ENCODE data around the gene UBE2E2.

Gene UBE2E2

GRCh38 chr3:23325466-23326065, 122.4 kb downstream of the UBE2E2 start:
- no peak for DNase-seq
- H3K4me2 ChIP-seq (ENCODE audit: insufficient read depth, low read length) = no peak overlapping the region

GRCh38 chr3:23329471-23330105, 126.5 kb downstream of the UBE2E2 start:
- H3K27ac ChIP-seq (ENCODE audit: low read length) = no peak overlapping the region
- no peak for TF ChIP-seq EZH2 (IDR thresholded peaks at IDR 0.05; ENCODE audit: borderline replicate concordance, low read depth, low read length, severe bottlenecking)
- TF ChIP-seq, protein P1, sequence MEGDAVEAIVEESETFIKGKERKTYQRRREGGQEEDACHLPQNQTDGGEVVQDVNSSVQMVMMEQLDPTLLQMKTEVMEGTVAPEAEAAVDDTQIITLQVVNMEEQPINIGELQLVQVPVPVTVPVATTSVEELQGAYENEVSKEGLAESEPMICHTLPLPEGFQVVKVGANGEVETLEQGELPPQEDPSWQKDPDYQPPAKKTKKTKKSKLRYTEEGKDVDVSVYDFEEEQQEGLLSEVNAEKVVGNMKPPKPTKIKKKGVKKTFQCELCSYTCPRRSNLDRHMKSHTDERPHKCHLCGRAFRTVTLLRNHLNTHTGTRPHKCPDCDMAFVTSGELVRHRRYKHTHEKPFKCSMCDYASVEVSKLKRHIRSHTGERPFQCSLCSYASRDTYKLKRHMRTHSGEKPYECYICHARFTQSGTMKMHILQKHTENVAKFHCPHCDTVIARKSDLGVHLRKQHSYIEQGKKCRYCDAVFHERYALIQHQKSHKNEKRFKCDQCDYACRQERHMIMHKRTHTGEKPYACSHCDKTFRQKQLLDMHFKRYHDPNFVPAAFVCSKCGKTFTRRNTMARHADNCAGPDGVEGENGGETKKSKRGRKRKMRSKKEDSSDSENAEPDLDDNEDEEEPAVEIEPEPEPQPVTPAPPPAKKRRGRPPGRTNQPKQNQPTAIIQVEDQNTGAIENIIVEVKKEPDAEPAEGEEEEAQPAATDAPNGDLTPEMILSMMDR (IDR thresholded peaks at IDR 0.05; ENCODE audit: borderline replicate concordance, extremely low read depth, low read length, poor library complexity, severe bottlenecking) = no peak
- H3K9me3 ChIP-seq (ENCODE audit: insufficient read depth, low read length, severe bottlenecking) = no peaks in the 10 kb centered on the region
- no peak overlapping the region for H3K4me3 ChIP-seq (ENCODE audit: low read depth in 1 of 2, low read length in 2 of 2)
- ATAC-seq (ENCODE audit: insufficient read depth, low read depth) = no peak
- no peaks in the 10 kb centered on the region for H3K79me2 ChIP-seq (ENCODE audit: insufficient read depth, low read length)
- peaks cover 13% of the 10 kb centered on the region for H3K4me1 ChIP-seq (ENCODE audit: insufficient read depth, low read length)
- no peak overlapping the region for H2AFZ ChIP-seq (ENCODE audit: low read depth, low read length)
- H3K9ac ChIP-seq (ENCODE audit: low read depth, low read length) = no peak overlapping the region
- H3K4me2 ChIP-seq (ENCODE audit: insufficient read depth, low read length) = no peak overlapping the region
- H4K20me1 ChIP-seq (ENCODE audit: insufficient read depth, low read length) = no peaks in the 10 kb centered on the region
- H3K36me3 ChIP-seq (ENCODE audit: insufficient read depth, low read length) = no peaks in the 10 kb centered on the region
- DNase-seq = no peak
- H3K27me3 ChIP-seq (ENCODE audit: insufficient read depth, low read length, poor library complexity) = no peaks in the 10 kb centered on the region

More at GRCh38 chr3:23325466-23326065, 122.4 kb downstream of the UBE2E2 start:
- no peaks in the 10 kb centered on the region for H3K36me3 ChIP-seq (ENCODE audit: insufficient read depth, low read length)
- no peak for ATAC-seq (ENCODE audit: insufficient read depth, low read depth)
- H3K27ac ChIP-seq (ENCODE audit: low read length) = no peak overlapping the region
- no peaks in the 10 kb centered on the region for H3K79me2 ChIP-seq (ENCODE audit: insufficient read depth, low read length)
- peaks cover 18% of the 10 kb centered on the region for H3K4me1 ChIP-seq (ENCODE audit: insufficient read depth, low read length)
- H3K9ac ChIP-seq (ENCODE audit: low read depth, low read length) = no peak overlapping the region
- H3K4me3 ChIP-seq (ENCODE audit: low read depth in 1 of 2, low read length in 2 of 2) = no peak overlapping the region
- H3K9me3 ChIP-seq (ENCODE audit: insufficient read depth, low read length, severe bottlenecking) = no peaks in the 10 kb centered on the region
- TF ChIP-seq EZH2 (IDR thresholded peaks at IDR 0.05; ENCODE audit: borderline replicate concordance, low read depth, low read length, severe bottlenecking) = no peak
- TF ChIP-seq, protein P1 (IDR thresholded peaks at IDR 0.05; ENCODE audit: borderline replicate concordance, extremely low read depth, low read length, poor library complexity, severe bottlenecking) = no peak
- H2AFZ ChIP-seq (ENCODE audit: low read depth, low read length) = no peak overlapping the region
- no peaks in the 10 kb centered on the region for H4K20me1 ChIP-seq (ENCODE audit: insufficient read depth, low read length)
- no peaks in the 10 kb centered on the region for H3K27me3 ChIP-seq (ENCODE audit: insufficient read depth, low read length, poor library complexity)

DNA sequence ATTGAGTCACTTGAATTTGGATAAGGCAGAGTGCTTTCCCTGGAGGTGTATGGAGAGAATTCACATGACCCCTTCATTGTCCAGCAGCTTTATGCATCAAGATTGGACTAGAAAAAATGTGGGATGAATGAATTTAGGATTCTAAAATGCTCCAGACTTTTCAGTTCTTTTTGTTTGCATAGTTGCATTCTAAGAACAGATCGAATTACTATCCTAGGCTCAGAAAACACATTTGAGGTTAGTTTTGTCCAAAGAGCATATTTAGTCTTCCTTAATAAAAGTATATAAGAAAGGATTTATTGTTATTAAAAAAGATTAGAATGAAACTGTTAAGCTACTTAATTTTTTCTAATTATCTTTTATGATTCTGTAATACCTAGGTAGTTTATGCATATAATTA, 127.4 kb downstream of the UBE2E2 start:
- TF ChIP-seq EZH2 (IDR thresholded peaks at IDR 0.05; ENCODE audit: borderline replicate concordance, low read depth, low read length, severe bottlenecking) = no peak
- Histone ChIP-seq H3K9ac (ENCODE audit: low read depth, low read length) (no peak overlapping the region), H3K79me2 (ENCODE audit: insufficient read depth, low read length) (no peaks in the 10 kb centered on the region), H3K9me3 (ENCODE audit: insufficient read depth, low read length, severe bottlenecking) (no peaks in the 10 kb centered on the region), H3K27ac (ENCODE audit: low read length) (no peak overlapping the region), H2AFZ (ENCODE audit: low read depth, low read length) (no peak overlapping the region), H3K27me3 (ENCODE audit: insufficient read depth, low read length, poor library complexity) (no peaks in the 10 kb centered on the region), H4K20me1 (ENCODE audit: insufficient read depth, low read length) (no peaks in the 10 kb centered on the region), H3K4me1 (ENCODE audit: insufficient read depth, low read length) (peaks cover 3% of the 10 kb centered on the region), H3K4me2 (ENCODE audit: insufficient read depth, low read length) (no peak overlapping the region), H3K4me3 (ENCODE audit: low read depth in 1 of 2, low read length in 2 of 2) (no peak overlapping the region), H3K36me3 (ENCODE audit: insufficient read depth, low read length) (no peaks in the 10 kb centered on the region)
- no peak for ATAC-seq (ENCODE audit: insufficient read depth, low read depth)
- no peak for DNase-seq

GRCh38 chr3:23331141-23331935, 128.2 kb downstream of the UBE2E2 start:
- H4K20me1 ChIP-seq (ENCODE audit: insufficient read depth, low read length) = no peaks in the 10 kb centered on the region
- H3K9ac ChIP-seq (ENCODE audit: low read depth, low read length) = no peak overlapping the region
- no peaks in the 10 kb centered on the region for H3K9me3 ChIP-seq (ENCODE audit: insufficient read depth, low read length, severe bottlenecking)
- H3K4me1 ChIP-seq (ENCODE audit: insufficient read depth, low read length) = no peaks in the 10 kb centered on the region
- H3K36me3 ChIP-seq (ENCODE audit: insufficient read depth, low read length) = no peaks in the 10 kb centered on the region
- H3K4me2 ChIP-seq (ENCODE audit: insufficient read depth, low read length) = no peak overlapping the region
- ATAC-seq (ENCODE audit: insufficient read depth, low read depth) (no peak), DNase-seq (no peak)
- H3K27ac ChIP-seq (ENCODE audit: low read length) = no peak overlapping the region
- H3K27me3 ChIP-seq (ENCODE audit: insufficient read depth, low read length, poor library complexity) = no peaks in the 10 kb centered on the region
- no peak for TF ChIP-seq EZH2 (IDR thresholded peaks at IDR 0.05; ENCODE audit: borderline replicate concordance, low read depth, low read length, severe bottlenecking)
- TF ChIP-seq, protein P1 (IDR thresholded peaks at IDR 0.05; ENCODE audit: borderline replicate concordance, extremely low read depth, low read length, poor library complexity, severe bottlenecking) = no peak
- no peak overlapping the region for H2AFZ ChIP-seq (ENCODE audit: low read depth, low read length)
- H3K4me3 ChIP-seq (ENCODE audit: low read depth in 1 of 2, low read length in 2 of 2) = no peak overlapping the region
- no peaks in the 10 kb centered on the region for H3K79me2 ChIP-seq (ENCODE audit: insufficient read depth, low read length)
